Measurements from ENCODE around the gene DRC7.

The DRC7 gene

DNA sequence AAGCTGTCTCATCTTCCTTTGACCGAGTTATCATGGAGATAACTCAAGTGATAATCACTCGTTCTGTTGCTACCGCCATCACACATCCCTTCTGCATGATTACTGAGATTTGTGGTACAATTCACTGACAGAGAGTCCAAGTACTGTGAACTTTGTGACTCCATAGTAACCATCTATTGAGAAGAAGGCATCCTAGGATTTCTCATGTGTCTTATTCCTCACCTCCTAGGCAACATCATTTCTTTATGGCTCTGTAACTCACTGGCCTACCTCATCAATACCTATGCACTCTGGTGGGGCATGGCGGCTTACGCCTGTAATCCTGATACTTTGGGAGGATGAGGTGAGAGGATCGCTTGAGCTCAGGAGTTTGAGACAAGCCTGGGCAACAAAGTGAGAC, 19.4 kb downstream of the DRC7 start:
- Histone ChIP-seq H3K4me3 (ENCODE audit: low read depth, low read length) (no peak overlapping the region), H3K27me3 (ENCODE audit: insufficient read depth, low read depth, severe bottlenecking) (no peaks in the 10 kb centered on the region), H3K9me3 (ENCODE audit: severe bottlenecking) (no peaks in the 10 kb centered on the region), H3K27ac (no peak overlapping the region), H3K36me3 (no peaks in the 10 kb centered on the region)
- no peak for DNase-seq
- TF ChIP-seq, protein P1, sequence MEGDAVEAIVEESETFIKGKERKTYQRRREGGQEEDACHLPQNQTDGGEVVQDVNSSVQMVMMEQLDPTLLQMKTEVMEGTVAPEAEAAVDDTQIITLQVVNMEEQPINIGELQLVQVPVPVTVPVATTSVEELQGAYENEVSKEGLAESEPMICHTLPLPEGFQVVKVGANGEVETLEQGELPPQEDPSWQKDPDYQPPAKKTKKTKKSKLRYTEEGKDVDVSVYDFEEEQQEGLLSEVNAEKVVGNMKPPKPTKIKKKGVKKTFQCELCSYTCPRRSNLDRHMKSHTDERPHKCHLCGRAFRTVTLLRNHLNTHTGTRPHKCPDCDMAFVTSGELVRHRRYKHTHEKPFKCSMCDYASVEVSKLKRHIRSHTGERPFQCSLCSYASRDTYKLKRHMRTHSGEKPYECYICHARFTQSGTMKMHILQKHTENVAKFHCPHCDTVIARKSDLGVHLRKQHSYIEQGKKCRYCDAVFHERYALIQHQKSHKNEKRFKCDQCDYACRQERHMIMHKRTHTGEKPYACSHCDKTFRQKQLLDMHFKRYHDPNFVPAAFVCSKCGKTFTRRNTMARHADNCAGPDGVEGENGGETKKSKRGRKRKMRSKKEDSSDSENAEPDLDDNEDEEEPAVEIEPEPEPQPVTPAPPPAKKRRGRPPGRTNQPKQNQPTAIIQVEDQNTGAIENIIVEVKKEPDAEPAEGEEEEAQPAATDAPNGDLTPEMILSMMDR (IDR thresholded peaks at IDR 0.05; ENCODE audit: low read depth, low read length): no peak

DNA sequence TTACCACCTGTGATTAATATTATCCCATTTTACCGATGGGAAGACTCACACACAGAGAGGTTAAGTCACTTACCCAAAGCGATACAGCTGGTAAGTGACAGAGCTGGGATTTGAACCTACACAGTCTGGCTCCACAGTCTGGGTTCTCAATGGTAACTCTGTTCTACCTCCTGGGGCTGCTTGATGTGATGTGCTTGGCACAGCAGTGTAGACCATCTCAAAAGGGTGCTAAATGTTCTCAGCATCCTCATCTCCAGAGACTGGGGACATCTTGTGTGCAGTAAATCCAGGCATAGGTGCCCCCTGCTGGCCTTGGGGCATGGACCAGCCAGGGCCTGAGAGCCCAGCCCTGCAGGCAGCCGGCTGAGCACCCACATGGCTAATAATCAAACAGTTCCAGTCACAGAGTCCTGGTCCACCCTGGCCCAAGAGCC, 25.6 kb downstream of the DRC7 start:
- no peaks in the 10 kb centered on the region for H3K27me3 ChIP-seq (ENCODE audit: insufficient read depth, low read depth, severe bottlenecking)
- no peak overlapping the region for H3K4me3 ChIP-seq (ENCODE audit: low read depth, low read length)
- H3K27ac ChIP-seq: no peak overlapping the region
- DNase-seq: peak; percentile 71
- TF ChIP-seq, protein P1 (IDR thresholded peaks at IDR 0.05; ENCODE audit: low read depth, low read length): peak; percentile 83
- H3K9me3 ChIP-seq (ENCODE audit: severe bottlenecking): no peaks in the 10 kb centered on the region
- no peaks in the 10 kb centered on the region for H3K36me3 ChIP-seq

DNA sequence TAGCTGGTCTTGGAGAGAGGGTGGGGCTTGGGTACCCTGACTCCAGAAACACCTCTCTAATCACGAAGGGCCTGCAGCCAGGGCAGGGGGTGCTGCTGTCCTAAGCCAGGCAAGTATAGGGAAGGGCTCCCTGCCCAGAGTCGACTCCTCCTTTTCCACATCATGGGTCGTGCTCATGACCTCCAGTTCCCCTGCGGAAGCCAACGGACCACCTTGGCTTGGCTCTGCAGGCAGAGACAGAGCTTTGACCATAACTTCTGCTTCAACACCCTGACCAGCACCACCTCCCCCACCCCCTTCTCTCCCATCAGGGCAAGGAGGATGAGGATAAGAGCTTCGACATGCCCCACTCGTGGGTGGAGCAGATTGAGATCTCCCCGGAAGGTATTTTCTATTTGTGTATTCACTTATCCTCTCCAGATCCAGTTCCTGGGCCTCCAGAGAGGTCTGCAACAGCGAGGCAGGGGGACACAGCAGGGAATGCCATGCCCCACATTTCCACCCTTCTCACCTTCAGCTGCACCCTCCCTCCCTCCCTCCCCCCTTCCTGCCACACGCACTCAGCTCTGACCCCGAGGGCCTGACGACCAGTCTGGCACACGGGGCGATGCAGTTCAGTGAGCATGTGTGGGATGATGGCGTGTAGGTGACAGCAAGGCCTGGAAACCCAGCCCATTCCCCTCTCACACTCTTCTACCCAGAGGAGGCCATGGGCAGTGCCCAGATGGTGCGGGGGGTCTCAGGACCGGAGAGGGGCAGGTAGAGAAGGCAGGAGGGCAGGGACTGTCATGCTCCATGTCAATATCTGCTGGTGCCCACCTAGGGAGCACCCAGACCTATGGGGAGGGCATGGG, 27.0 kb downstream of the DRC7 start:
- no peak for DNase-seq
- Histone ChIP-seq H3K27me3 (ENCODE audit: insufficient read depth, low read depth, severe bottlenecking) (no peaks in the 10 kb centered on the region), H3K4me3 (ENCODE audit: low read depth, low read length) (no peak overlapping the region), H3K9me3 (ENCODE audit: severe bottlenecking) (no peaks in the 10 kb centered on the region), H3K27ac (no peak overlapping the region), H3K36me3 (no peaks in the 10 kb centered on the region)
- TF ChIP-seq, protein P1 (IDR thresholded peaks at IDR 0.05; ENCODE audit: low read depth, low read length): no peak

DNA sequence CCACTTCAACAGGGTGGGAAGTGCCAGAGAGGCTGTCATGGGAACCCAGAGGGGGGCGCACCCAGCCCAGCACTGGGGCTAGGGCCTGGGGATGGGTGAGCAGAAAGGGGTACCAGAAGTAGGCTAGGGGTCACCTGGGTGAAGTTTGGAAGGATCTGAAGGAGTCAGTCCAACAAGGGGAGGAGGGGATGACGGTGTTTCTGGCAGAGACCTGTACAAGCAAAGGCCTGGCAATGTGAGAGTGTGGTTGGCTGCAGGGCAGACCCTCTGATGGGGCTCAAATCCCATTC, 27.5 kb downstream of the DRC7 start:
- no peak for DNase-seq
- Histone ChIP-seq H3K27me3 (ENCODE audit: insufficient read depth, low read depth, severe bottlenecking) (no peaks in the 10 kb centered on the region), H3K9me3 (ENCODE audit: severe bottlenecking) (no peaks in the 10 kb centered on the region), H3K36me3 (no peaks in the 10 kb centered on the region), H3K4me3 (ENCODE audit: low read depth, low read length) (no peak overlapping the region), H3K27ac (no peak overlapping the region)
- TF ChIP-seq, protein P1 (IDR thresholded peaks at IDR 0.05; ENCODE audit: low read depth, low read length): no peak

DNA sequence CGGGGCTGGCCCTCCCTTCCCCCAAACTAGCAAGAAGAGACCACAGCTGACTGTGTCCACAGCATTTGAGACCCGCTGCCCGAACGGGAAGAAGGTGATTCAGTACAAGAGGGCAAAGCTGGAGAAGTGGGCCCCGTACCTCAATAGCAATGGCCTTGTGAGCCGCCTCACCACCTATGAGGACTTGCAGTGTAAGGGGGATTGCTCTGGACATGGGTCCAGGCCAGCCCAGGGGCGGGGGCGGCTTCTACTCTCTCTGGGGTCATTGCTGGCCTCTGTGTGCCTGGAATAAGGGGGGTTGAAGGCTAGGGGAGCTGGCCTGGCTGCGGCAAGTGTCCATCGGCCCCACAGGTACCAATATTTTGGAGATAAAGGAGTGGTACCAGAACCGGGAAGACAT, 28.0 kb downstream of the DRC7 start:
- Histone ChIP-seq H3K27ac (no peak overlapping the region), H3K36me3 (no peaks in the 10 kb centered on the region), H3K4me3 (ENCODE audit: low read depth, low read length) (no peak overlapping the region), H3K9me3 (ENCODE audit: severe bottlenecking) (no peaks in the 10 kb centered on the region), H3K27me3 (ENCODE audit: insufficient read depth, low read depth, severe bottlenecking) (no peaks in the 10 kb centered on the region)
- TF ChIP-seq, protein P1 (IDR thresholded peaks at IDR 0.05; ENCODE audit: low read depth, low read length): no peak
- no peak for DNase-seq

DNA sequence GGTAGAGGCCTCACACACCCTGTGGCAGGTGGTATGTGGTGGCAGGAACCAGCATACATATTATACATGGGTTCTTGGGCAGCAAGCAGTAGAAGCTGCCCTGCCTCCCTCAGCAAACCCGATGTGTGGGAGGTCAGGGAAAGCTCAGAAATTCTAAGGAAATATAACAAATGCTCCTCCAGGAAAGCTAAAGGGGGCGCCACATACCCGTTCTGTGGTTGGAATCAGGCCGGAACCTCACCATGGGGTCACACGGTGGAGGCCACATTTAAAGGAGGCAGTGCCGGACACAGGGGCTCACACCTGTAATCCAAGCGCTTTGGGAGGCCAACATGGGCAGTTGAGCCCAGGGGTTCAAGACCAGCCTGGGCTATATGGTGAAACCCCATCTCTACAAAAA, 28.6 kb downstream of the DRC7 start:
- peak; percentile 36 for DNase-seq
- no peaks in the 10 kb centered on the region for H3K36me3 ChIP-seq
- no peaks in the 10 kb centered on the region for H3K27me3 ChIP-seq (ENCODE audit: insufficient read depth, low read depth, severe bottlenecking)
- no peak overlapping the region for H3K4me3 ChIP-seq (ENCODE audit: low read depth, low read length)
- no peaks in the 10 kb centered on the region for H3K9me3 ChIP-seq (ENCODE audit: severe bottlenecking)
- H3K27ac ChIP-seq: no peak overlapping the region
- TF ChIP-seq, protein P1 (IDR thresholded peaks at IDR 0.05; ENCODE audit: low read depth, low read length): peak; percentile 41; the same call in 1 of the 2 replicates

Measured in WERI-Rb-1 (cell line).